SK-N-MC (cell line): ENCODE data around the gene CEP120.

Experiments
- EZH2 ChIP-seq: fragments of 200-600 bp; sonication (generic); IDR thresholded peaks from one replicate; pipeline ENCODE4 v1.6.1; 2017; ENCODE audit warnings: antibody characterized with exemption
- POLR2AphosphoS5 ChIP-seq: IDR thresholded peaks from 2 replicates; pipeline ENCODE4 v1.6.1; 2012; ENCODE audit warnings: mild to moderate bottlenecking, low read depth, low read length, borderline replicate concordance

DNA sequence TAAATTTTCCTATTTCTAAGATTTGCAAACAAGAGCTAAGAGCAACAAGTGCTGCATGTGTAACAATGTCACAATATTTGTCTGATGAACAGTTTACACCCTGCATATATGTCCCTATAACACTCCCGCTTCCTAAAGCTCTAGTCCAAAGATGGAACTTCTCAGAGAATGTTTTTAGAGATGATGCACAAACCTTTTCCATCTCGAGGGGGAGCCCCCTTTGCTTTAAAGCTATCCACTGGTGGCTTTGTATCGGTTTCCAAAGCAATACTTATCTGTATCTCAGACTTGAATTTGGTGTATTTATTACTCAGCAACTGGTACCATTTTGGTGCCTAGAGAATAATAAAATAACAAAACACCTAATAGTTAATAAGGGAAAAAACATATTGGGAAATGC, 11.0 kb downstream of the CEP120 start:
- no peak for TF ChIP-seq EZH2
- no peak for TF ChIP-seq POLR2AphosphoS5
